HepG2 (cell line): ENCODE data around the gene ITIH3. TPM values are rescaled to one million over a fixed set of nuclear protein-coding genes. Genes with fewer than 3 reads are reported as not detected.

Source experiments
- BCL6 ChIP-seq: IDR thresholded peaks from 2 replicates; pipeline ENCODE4 v1.6.1; 2016; ENCODE audit warnings: missing genetic modification reagents, missing compliant biosample characterization
- CEBPG ChIP-seq: IDR thresholded peaks from 2 replicates; pipeline ENCODE4 v1.6.1; 2016
- ELF3 ChIP-seq: IDR thresholded peaks from 2 replicates; pipeline ENCODE4 v1.6.1; 2016; ENCODE audit warnings: missing genetic modification reagents, missing compliant biosample characterization
- GTF2F1 ChIP-seq: fragments of 150-350 bp; IDR thresholded peaks from 2 replicates; pipeline ENCODE4 v1.6.1; 2014; ENCODE audit warnings: low read length
- IKZF4 ChIP-seq: sonication (generic); formaldehyde crosslinking; IDR thresholded peaks from 2 replicates; pipeline ENCODE4 v1.5.1; 2020; ENCODE audit warnings: borderline replicate concordance, mild to moderate bottlenecking, low read depth, missing genetic modification reagents; ENCODE audit errors: not compliant biosample characterization
- MED13 ChIP-seq: sonication (generic); formaldehyde crosslinking; IDR thresholded peaks from 2 replicates; pipeline ENCODE4 v1.5.0; 2020; ENCODE audit warnings: missing genetic modification reagents
- MEIS2 ChIP-seq: sonication (generic); formaldehyde crosslinking; IDR thresholded peaks from 2 replicates; pipeline ENCODE4 v1.9.0; 2021; ENCODE audit warnings: mild to moderate bottlenecking, missing genetic modification reagents
- MIER2 ChIP-seq: IDR thresholded peaks from 2 replicates; pipeline ENCODE4 v1.6.1; 2016; ENCODE audit warnings: missing biosample characterization, missing genetic modification reagents
- MXD3 ChIP-seq: IDR thresholded peaks from 2 replicates; pipeline ENCODE4 v1.6.1; 2016; ENCODE audit warnings: mild to moderate bottlenecking, missing biosample characterization, missing genetic modification reagents
- PHF20 ChIP-seq: sonication (generic); formaldehyde crosslinking; IDR thresholded peaks from 2 replicates; pipeline ENCODE4 v1.5.0; 2020; ENCODE audit warnings: mild to moderate bottlenecking, missing genetic modification reagents
- POLR2AphosphoS5 ChIP-seq: IDR thresholded peaks from 2 replicates; pipeline ENCODE4 v1.6.1; 2012; ENCODE audit warnings: low read depth, low read length
- SMYD3 ChIP-seq: sonication (generic); formaldehyde crosslinking; IDR thresholded peaks from 2 replicates; pipeline ENCODE4 v1.8.1; 2023; ENCODE audit warnings: mild to moderate bottlenecking, missing genetic modification reagents
- SP4 ChIP-seq: sonication (generic); formaldehyde crosslinking; IDR thresholded peaks from 2 replicates; pipeline ENCODE4 v1.8.1; 2023; ENCODE audit warnings: mild to moderate bottlenecking, missing genetic modification reagents
- ZBTB26 ChIP-seq: IDR thresholded peaks from 2 replicates; pipeline ENCODE4 v1.6.1; 2016; ENCODE audit warnings: missing compliant biosample characterization, missing genetic modification reagents, borderline replicate concordance
- ZBTB43 ChIP-seq: sonication (generic); formaldehyde crosslinking; conservative IDR thresholded peaks from 2 replicates; pipeline ENCODE4 v1.4.0; 2020; ENCODE audit warnings: missing genetic modification reagents
- ZFAT ChIP-seq: sonication (generic); formaldehyde crosslinking; conservative IDR thresholded peaks from 2 replicates; pipeline ENCODE4 v1.8.1; 2023; ENCODE audit warnings: missing genetic modification reagents, inconsistent platforms
- ZNF275 ChIP-seq: sonication (generic); formaldehyde crosslinking; IDR thresholded peaks from 2 replicates; pipeline ENCODE4 v1.8.0; 2022; ENCODE audit warnings: missing genetic modification reagents, mild to moderate bottlenecking, inconsistent platforms, borderline replicate concordance
- ZNF382 ChIP-seq: sonication (generic); formaldehyde crosslinking; IDR thresholded peaks from 2 replicates; pipeline ENCODE4 v1.5.0; 2020; ENCODE audit warnings: missing genetic modification reagents, mild to moderate bottlenecking, borderline replicate concordance
- ZNF460 ChIP-seq: sonication (generic); formaldehyde crosslinking; IDR thresholded peaks from 2 replicates; pipeline ENCODE4 v1.5.1; 2020; ENCODE audit warnings: missing genetic modification reagents, mild to moderate bottlenecking, borderline replicate concordance
- ZNF597 ChIP-seq: sonication (generic); formaldehyde crosslinking; IDR thresholded peaks from 2 replicates; pipeline ENCODE4 v1.5.0; 2020; ENCODE audit warnings: missing genetic modification reagents
- ZNF639 ChIP-seq: conservative IDR thresholded peaks from 2 replicates; pipeline ENCODE4 v1.6.1; 2018; ENCODE audit warnings: missing genetic modification reagents
- ZNF772 ChIP-seq: sonication (generic); formaldehyde crosslinking; IDR thresholded peaks from 2 replicates; pipeline ENCODE4 v1.5.0; 2020; ENCODE audit warnings: mild to moderate bottlenecking, missing genetic modification reagents
- ZNF781 ChIP-seq: sonication (generic); formaldehyde crosslinking; IDR thresholded peaks from 2 replicates; pipeline ENCODE4 v1.5.1; 2020; ENCODE audit warnings: borderline replicate concordance, mild to moderate bottlenecking, missing genetic modification reagents; ENCODE audit errors: not compliant biosample characterization
- polyA plus RNA-seq, 8 experiments: library from polyadenylated mRNA; depleted of rRNA in 3 of 8; stranded (reverse) in 7 of 8; unstranded in 1 of 8; fragments of >200 nt; fragmentation: Illumina TruSeq in 4 of 8; extraction: Trizol in 4 of 8; gene quantifications; 2 replicates each; pipeline versions ENCODE4 v1.2.1 to v1.2.3, GENCODE V29; 2011 to 2016; ENCODE audit warnings: low read depth in 4 of 8, missing spikeins in 1 of 8, mixed read lengths in 1 of 8; ENCODE audit not compliant: insufficient read depth in 1 of 8
- total RNA-seq, 5 experiments: library from RNA; depleted of rRNA; stranded (reverse); fragments of >200 nt; fragmentation: Illumina TruSeq; extraction: Trizol; gene quantifications; 2 replicates each; pipeline ENCODE4 v1.2.3, GENCODE V29; 2016; ENCODE audit warnings: low read depth in 1 of 5

The ITIH3 gene
- total and polyA plus RNA-seq, 2 of the 13 experiments (the other 11 are each of a cell fraction or from before 2014, with no cell fraction given): 105 to 632 TPM

GRCh38 chr3:52774901-52775864, 19.4 kb upstream of the ITIH3 start (continued):
- no peak; the same call in 1 of the 2 replicates for TF ChIP-seq ZNF460 (CRISPR knock-in tag)
- no peak for TF ChIP-seq SP4 (CRISPR knock-in tag)
- TF ChIP-seq PHF20: peak; percentile 67; the same call in 1 of the 2 replicates
- TF ChIP-seq IKZF4 (CRISPR knock-in tag): no peak
- TF ChIP-seq SMYD3 (CRISPR knock-in tag): 0 out of 2 replicates have a peak, but pooled peaks have one; percentile 26
- peak; percentile 86 for TF ChIP-seq BCL6
- peak; percentile 60; the same call in 1 of the 2 replicates for TF ChIP-seq CEBPG
- peak; percentile 94 for TF ChIP-seq ELF3 (CRISPR knock-in tag)
- TF ChIP-seq MEIS2: peak; percentile 90
- TF ChIP-seq MXD3 (CRISPR knock-in tag): no peak
- TF ChIP-seq MED13: peak; percentile 82; the same call in 1 of the 2 replicates
- no peak for TF ChIP-seq GTF2F1
- TF ChIP-seq ZNF639 (CRISPR knock-in tag): no peak
- peak; percentile 61 for TF ChIP-seq ZBTB43 (CRISPR knock-in tag)
- peak; percentile 31; the same call in 1 of the 2 replicates for TF ChIP-seq POLR2AphosphoS5
- peak; percentile 76; the same call in 1 of the 2 replicates for TF ChIP-seq ZNF275 (CRISPR knock-in tag)
- TF ChIP-seq ZBTB26: no peak
- no peak for TF ChIP-seq ZNF597 (CRISPR knock-in tag)
- TF ChIP-seq ZNF382 (CRISPR knock-in tag): no peak
- TF ChIP-seq ZNF772 (CRISPR knock-in tag): peak; percentile 53; the same call in 1 of the 2 replicates
- no peak for TF ChIP-seq ZNF781 (CRISPR knock-in tag)
- no peak for TF ChIP-seq ZFAT (CRISPR knock-in tag)
- TF ChIP-seq MIER2 (CRISPR knock-in tag): no peak; the same call in 1 of the 2 replicates
